NB4 (cell line): ENCODE results near the gene UBR2.

ENCODE experiments used
- CTCF ChIP-seq: IDR thresholded peaks from one replicate; pipeline ENCODE4 v1.5.1; 2012; ENCODE audit warnings: low read depth, low read length
- TF ChIP-seq, protein P1 (sequence below): IDR thresholded peaks from 2 replicates; pipeline ENCODE4 v1.6.1; 2011; ENCODE audit warnings: low read depth, low read length

GRCh38 chr6:42514745-42515144 lies 49.1 kb upstream of the UBR2 start:
- no peak for TF ChIP-seq CTCF
- TF ChIP-seq, protein P1, sequence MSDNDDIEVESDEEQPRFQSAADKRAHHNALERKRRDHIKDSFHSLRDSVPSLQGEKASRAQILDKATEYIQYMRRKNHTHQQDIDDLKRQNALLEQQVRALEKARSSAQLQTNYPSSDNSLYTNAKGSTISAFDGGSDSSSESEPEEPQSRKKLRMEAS: no peak
